ENCODE results near the gene RNF215. TPM values are rescaled to one million over a fixed set of nuclear protein-coding genes. Genes with fewer than 3 reads are reported as not detected.
A peak's percentile ranks its signal among the peaks of the same experiment; 100 is the strongest.

The RNF215 gene
- total RNA-seq, 1 donor from 2014 or later: 8.6 TPM

GRCh38 chr22:30429887-30430286, 42.7 kb upstream of the RNF215 start:
- no peak for TF ChIP-seq CTCF (IDR thresholded peaks at IDR 0.05)
- no peak overlapping the region for H3K27ac Mint-ChIP-seq
- ATAC-seq (ENCODE audit: low read depth) (no peak), DNase-seq (no peak)
- intact Hi-C loops (cut with micrococcal nuclease): loop anchor here (10.0 kb wide), 2 partner anchors 655 to 825 kb away; partner anchors contain the start of genes NF2 and SMTN
- peaks cover 23% of the 10 kb centered on the region for H3K4me1 Mint-ChIP-seq
- H3K4me3 Mint-ChIP-seq: no peak overlapping the region
- CTCF ChIA-PET: interaction anchor here (1.1 to 1.5 kb wide), 2 partner anchors 38 to 142 kb away, joined by 3 to 4 read pairs; no protein-coding TSS in a partner anchor
- peaks cover 28% of the 10 kb centered on the region for H3K36me3 Mint-ChIP-seq (ENCODE audit: low read depth)
- no peaks in the 10 kb centered on the region for H3K9me3 Mint-ChIP-seq
- no peaks in the 10 kb centered on the region for H3K27me3 Mint-ChIP-seq
- POLR2A ChIA-PET: no interaction called here

- Mint-ChIP-seq H3K4me3 (no peak overlapping the region), H3K27me3 (no peaks in the 10 kb centered on the region), H3K36me3 (ENCODE audit: low read depth) (peaks cover 29% of the 10 kb centered on the region), H3K9me3 (no peaks in the 10 kb centered on the region), H3K27ac (no peak overlapping the region), H3K4me1 (peaks cover 36% of the 10 kb centered on the region)
- ATAC-seq (ENCODE audit: low read depth) (no peak), DNase-seq (no peak)
- TF ChIP-seq CTCF (IDR thresholded peaks at IDR 0.05): no peak
- ChIA-PET POLR2A (no interaction called here), CTCF (no interaction called here)
- intact Hi-C loops (cut with micrococcal nuclease): loop anchor here (10.0 kb wide), 2 partner anchors 657 to 823 kb away; partner anchors contain the start of genes NF2 and SMTN
Measured at GRCh38 chr22:30427871-30428270, 40.7 kb upstream of the RNF215 start.

- TF ChIP-seq CTCF (IDR thresholded peaks at IDR 0.05): peak; percentile 32
- Mint-ChIP-seq H3K4me3 (peak overlapping the region; percentile 94), H3K27me3 (no peaks in the 10 kb centered on the region), H3K4me1 (peaks cover 47% of the 10 kb centered on the region), H3K36me3 (ENCODE audit: low read depth) (peaks cover 29% of the 10 kb centered on the region), H3K27ac (peak overlapping the region; percentile 87), H3K9me3 (no peaks in the 10 kb centered on the region)
- POLR2A ChIA-PET: interaction anchor here (0.7 to 4.4 kb wide), 7 partner anchors 8 to 913 kb away, joined by 3 to 42 read pairs (median 4); partner anchors contain the start of genes CASTOR1, CCDC157, SF3A1 and SLC35E4
- peak; percentile 37 for ATAC-seq (ENCODE audit: low read depth)
- CTCF ChIA-PET: interaction anchor here (0.7 to 4.1 kb wide), 8 partner anchors 8 to 139 kb away, joined by 3 to 35 read pairs (median 4); partner anchors contain the start of genes RNF215 and SEC14L2
- peak; percentile 67 for DNase-seq
- intact Hi-C loops (cut with micrococcal nuclease): loop anchor here (1.0 to 10.0 kb wide), 7 partner anchors 9 to 822 kb away; partner anchors contain the start of genes CASTOR1, NF2, SF3A1 and SMTN
Measured at GRCh38 chr22:30426388-30427353, 39.5 kb upstream of the RNF215 start.

GRCh38 chr22:30425616-30426387, 38.6 kb upstream of the RNF215 start, which contains the start of gene MTFP1:
TSS of gene MTFP1 (plus strand) at chr22:30425768. CDS start at chr22:30425880, 112 bp downstream.
- ChIA-PET POLR2A (interaction anchor here (0.9 to 4.4 kb wide), 9 partner anchors 9 to 210 kb away, joined by 3 to 42 read pairs (median 5); partner anchors contain the start of genes CASTOR1, CCDC157, SEC14L2 and SF3A1), CTCF (interaction anchor here (1.0 to 4.1 kb wide), 9 partner anchors 8 to 162 kb away, joined by 3 to 35 read pairs (median 4); partner anchors contain the start of gene SEC14L2)
- peaks cover 30% of the 10 kb centered on the region for H3K36me3 Mint-ChIP-seq (ENCODE audit: low read depth)
- peak within 1 kb of the TSS; percentile 96 for H3K27ac Mint-ChIP-seq
- intact Hi-C loops (cut with micrococcal nuclease): loop anchor here (1.0 to 10.0 kb wide), 8 partner anchors 9 to 845 kb away; partner anchors contain the start of genes CASTOR1, NF2, NIPSNAP1 and SF3A1
- ATAC-seq (ENCODE audit: low read depth): no peak
- DNase-seq: peak; percentile 51
- H3K4me1 Mint-ChIP-seq: peaks cover 47% of the 10 kb centered on the region
- TF ChIP-seq CTCF (IDR thresholded peaks at IDR 0.05): no peak
- no peaks in the 10 kb centered on the region for H3K27me3 Mint-ChIP-seq
- H3K9me3 Mint-ChIP-seq: no peaks in the 10 kb centered on the region
- peak within 1 kb of the TSS; percentile 97 for H3K4me3 Mint-ChIP-seq
